Renal cortex interstitium (tissue), 11 donors: Measurements from ENCODE around the gene HMGXB3. TPM values are rescaled to one million over a fixed set of nuclear protein-coding genes. Genes with fewer than 3 reads are reported as not detected.
"Not testable (repeated sequence)": the region's sequence is repeated elsewhere in the genome, so short reads cannot be mapped to it uniquely, and the experiment has no call there.

Experiments used
- DNase-seq, 11 donors: peaks; one replicate each; pipeline ENCODE4 v3.0.0-alpha.2; 2013; ENCODE audit warnings: low read depth in 9 of 11, low spot score in 4 of 11; ENCODE audit errors: extremely low read depth in 1 of 11
- polyA plus RNA-seq, 3 donors: library from polyadenylated mRNA; unstranded; fragments of 120-200 nt; gene quantifications; one replicate each; pipeline ENCODE4 v1.2.1, GENCODE V29; 2013; ENCODE audit not compliant: insufficient read length in 3 of 3

HMGXB3 gene
- polyA plus RNA-seq, 3 donors = 32.5 to 47.9 (median 40.2) TPM

DNA sequence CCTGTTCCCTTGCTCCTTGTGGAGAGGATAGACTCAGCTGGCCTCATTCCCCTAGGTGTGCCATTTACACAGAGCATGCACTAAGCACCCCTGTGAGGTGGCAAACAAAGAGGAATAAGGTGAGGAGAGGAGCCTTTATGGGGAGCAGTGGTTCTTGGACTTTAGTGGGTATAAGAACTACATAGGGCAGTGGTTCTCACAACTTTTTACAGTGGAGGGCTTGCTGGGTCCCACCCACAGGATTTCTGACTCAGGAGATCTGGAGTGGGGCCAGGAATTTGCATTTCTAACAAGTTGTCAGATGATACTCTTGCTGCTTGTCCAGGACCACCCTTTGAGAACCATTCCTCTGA, 43.8 kb downstream of the HMGXB3 start:
- no peak for DNase-seq

DNA sequence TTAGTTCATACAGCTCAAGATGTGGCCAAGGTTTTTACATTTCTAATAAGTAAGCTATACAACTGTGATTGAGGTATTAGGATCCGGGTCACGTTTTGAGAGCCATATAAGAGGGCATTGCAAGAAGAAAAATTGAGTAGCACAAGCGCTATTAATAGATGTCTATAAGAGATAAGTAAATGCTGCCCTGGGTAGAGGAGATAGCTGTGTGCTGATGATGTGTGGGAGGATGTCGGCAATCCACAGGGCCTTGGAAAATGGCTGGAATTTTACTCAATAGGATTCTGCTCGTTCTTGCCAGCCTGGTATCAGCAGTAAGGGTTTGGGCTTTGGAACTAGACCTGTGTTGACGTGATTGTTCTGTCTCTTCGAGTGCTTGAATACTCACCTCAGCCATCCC, 44.2 kb downstream of the HMGXB3 start:
- no peak for DNase-seq

DNA sequence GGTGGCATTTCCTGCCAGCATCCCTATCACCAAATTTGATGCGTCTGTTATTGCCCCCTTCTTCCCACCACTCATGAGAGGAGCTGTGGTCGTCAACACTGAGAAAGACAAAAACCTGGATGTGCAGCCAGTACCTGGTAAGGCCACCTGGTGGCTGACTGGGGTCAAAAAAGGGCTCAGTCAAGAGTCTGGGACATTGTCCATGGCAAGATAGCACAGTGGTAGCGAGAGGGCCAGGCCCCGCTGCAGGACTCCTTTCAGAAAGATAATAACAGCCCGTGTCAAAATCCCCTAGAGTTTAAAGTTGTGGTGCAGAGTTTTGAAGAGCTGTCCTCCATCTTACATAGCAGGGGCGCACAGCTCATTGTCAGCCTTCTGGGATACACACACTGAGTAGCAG, 45.0 kb downstream of the HMGXB3 start:
- DNase-seq = no peak

DNA sequence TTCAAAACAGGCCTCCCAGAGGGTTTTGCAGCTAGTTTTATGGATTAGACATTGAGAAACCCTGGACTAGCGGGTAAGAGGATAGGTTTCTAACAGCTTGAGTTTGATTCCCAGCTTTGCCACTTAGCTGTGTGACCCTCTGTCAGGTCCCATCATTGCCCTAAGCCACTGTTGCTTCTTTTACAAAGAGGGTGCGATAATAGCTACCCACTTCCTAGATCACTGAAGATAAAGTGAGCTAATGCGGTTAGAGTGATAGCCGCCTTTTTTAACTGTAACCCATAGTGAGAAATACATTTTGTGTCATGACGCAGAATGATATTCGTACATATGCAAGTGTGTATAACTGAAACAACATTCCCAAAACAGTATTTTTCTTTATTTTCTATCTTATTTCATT, 45.5 kb downstream of the HMGXB3 start:
- no peak for DNase-seq

DNA sequence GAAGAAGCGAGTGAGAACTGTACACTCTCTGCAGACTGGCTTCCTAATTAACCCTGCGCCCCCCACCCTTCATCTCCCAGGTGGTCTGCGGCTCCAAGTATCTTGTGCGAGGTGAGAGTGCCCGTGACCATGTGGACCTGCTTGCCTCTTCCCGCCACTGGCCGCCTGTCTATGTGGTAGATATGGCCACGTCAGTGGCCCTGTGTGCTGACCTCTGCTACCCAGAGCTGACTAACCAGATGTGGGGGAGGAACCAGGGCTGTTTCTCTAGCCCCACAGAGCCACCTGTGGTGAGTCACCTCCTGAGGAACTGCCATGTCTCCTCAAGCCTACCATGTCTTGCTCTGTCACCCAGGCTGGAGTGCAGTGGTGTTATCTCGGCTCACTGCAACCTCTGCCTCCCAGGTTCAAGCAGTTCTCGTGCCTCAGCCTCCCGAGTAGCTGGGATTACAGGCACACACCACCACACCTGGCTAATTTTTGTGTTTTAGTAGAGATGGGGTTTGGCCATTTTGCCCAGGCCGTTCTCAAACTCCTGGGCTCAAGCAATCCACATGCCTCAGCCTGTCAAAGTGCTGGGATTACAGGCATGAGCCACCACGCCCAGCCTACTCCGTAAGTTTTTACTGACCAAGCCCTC, 49.8 kb downstream of the HMGXB3 start:
- not testable (repeated sequence) for DNase-seq

DNA sequence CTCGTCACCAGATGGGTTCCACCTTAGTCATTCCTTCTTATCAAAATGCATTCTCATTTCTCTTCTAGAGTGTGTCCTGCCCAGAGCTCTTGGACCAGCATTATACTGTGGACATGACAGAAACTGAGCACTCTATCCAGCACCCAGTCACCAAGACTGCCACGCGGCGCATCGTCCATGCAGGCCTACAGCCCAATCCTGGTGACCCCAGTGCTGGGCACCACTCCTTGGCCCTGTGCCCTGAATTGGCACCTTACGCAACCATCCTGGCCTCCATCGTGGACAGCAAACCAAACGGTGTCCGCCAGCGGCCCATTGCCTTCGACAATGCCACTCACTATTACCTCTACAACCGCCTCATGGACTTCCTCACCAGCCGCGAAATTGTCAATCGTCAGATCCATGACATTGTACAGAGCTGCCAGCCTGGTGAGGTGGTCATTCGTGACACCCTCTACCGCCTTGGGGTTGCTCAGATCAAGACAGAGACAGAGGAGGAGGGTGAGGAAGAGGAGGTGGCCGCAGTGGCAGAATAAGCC, 51.2 kb downstream of the HMGXB3 start:
- no peak for DNase-seq

DNA sequence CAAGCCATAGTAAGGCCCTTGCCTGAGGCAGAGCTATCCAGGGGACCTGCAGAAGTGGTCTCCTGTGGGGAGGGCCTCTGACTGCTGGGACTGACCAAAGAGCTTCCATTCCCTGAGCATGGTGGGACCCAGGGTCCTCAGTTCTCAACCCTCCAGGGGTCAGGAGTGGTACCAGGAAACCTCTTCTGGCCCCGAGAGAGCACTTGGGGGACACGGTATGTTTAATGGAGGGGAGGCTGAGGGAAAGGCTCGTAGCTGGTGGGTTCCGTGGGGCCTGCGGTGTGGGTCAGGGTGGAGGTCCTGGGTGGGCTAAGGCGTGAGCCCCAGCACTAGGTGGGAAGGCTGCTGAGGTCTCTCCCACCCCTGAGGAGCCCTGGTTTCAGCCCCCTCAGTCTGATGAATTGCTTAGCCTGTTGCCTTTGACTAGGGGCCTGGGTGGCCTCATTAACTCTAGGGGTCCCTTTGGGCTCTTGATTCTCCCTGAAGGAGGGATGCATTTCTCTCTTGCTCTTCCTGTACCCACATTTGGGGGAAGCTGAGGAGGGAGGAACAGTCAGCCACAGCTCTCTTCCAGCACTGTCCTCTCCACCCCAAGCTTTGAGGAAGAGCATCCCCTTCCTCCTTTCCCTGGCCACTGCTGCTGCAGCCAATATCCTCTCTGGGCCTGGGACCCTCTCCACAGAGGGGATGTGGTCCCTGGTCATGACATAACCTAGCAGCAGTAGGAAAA, 51.9 kb downstream of the HMGXB3 start:
- DNase-seq = no peak

DNA sequence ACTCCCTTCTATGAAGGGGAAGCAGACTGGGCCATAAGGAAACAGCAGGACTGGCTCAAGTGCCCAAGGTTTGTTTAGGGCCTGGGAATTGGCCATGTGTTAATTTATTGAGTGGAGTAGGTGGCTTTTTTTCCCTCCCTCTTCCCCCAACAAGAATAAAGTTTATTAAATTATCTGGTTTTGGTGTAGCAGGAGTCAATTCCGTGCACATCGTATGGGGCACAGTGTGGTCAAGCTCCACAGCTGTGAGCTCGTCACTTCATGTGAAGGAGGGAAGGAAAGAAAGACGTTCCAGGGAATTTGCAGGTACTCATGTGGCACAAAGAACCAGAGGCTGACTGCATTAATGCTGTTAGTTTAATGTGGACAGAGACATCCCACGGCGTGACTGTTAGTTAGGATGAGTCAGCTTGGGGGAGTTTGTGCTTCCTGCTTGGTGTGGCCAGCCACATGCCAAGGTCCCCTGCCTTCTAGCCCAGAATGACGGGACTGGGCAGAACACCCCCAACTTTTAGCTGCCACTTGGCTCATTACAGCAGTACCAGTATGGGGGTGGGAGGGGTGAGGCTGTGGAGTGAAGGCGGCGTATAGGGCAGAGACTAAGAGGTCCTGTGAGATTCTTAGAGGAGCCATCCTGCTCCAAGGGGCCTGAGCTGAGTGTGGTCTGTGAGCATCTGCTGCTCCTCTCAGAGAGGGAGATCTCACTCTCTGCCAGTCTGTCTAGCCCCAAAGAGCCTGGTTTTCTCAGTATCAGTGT, 52.6 kb downstream of the HMGXB3 start:
- no peak for DNase-seq

DNA sequence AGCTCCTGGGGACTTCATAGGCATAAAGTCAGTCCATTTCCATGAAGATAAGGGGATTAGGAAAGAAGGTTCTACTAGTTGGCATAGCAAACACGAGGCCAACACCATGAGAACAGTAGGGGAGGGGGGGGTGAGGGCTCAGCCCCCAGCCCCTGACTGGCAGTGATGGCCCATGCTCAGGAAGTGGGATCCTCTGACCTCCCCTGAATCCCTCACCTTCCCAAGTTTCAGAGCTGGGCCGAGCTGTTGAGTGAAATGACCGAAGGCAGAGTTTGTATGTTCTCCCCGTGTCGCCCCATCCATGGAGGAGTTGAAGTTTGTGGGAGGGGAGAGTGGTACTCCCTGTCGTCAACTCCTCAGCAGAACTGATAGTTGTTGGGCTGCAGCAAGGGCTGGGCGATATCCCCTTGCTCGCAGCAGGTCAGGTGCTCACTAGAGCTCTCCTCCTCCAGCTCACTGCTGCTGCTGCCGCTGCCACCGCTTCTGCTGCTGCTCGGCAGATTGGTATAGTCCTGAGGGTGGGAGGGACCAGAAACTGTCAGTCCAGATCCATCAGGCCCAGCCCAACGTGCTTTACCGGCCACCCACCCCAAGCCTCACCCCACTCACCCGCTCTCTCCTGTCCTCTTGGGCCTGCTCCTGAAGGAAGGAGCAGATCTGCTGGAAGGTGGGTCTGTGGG, 53.3 kb downstream of the HMGXB3 start:
- DNase-seq = no peak

DNA sequence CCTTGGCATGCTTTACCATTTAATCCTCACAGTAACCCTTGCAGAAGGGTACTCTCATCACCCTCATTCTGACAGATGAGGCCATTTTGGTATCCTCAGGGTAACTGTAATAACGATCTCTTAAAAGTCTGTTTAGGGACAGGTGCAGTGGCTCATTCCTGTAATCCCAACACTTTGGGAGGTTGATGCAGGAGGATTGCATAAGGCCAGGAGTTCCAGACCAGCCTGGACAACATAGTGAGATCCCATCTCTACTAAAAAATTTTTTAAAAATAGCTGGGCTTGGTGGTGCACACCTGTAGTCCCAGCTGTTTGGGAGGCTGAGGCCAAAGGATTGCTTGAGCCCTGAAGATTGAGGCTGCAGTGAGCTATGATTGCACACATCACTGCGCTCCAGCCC, 54.0 kb downstream of the HMGXB3 start:
- no peak for DNase-seq

DNA sequence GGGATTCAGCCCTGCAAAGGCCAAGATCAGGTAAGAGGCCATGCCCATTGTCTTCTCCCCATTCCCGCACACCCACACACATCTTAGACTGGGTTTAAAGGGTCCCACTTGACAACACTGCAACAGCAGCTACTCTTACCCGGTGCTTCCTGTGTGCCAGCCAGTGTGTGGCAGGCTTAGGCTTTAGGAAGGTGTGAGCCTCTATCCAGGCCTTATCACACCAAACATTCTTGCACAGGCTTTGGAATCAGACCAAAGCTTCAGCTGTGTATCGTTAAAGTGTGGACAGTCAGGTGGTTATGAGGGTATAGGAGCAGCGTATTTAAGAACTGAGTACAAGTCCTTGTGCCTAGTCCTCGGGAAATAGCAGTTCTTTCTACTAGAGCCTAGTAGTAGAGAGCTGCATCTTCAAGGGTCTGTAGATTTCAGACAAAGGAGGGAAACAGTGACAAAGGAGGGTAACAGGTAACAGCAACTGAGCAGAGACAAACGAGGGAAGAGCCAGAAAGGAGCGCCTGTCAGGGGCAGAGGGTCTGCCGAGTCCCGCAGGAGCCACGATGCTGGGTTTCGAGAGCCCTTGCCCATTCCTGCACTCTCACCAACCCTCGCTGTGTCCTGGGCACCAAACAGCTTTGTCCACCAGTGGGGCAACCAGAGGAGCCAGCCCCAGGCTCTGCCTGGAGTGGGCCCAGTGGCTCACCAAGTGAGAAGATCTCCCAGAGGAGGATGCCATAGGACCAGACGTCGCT, 55.0 kb downstream of the HMGXB3 start:
- DNase-seq = no peak

DNA sequence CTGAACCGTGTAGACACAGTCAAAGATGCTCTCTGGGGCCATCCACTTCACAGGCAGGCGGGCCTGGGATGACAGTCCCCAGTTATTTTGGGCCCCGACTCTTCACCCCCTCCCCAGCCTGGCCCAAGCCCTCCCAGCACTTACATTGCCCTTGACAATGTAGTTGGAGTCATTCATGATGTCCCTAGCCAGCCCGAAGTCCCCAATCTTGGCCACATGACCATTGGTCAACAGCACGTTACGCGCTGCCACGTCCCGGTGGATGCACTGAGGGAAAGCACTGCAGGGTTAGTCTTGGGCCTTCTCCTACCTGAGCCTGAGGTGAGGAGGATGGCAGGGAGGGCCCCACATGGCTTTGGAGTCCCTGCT, 55.5 kb downstream of the HMGXB3 start:
- DNase-seq = no peak

DNA sequence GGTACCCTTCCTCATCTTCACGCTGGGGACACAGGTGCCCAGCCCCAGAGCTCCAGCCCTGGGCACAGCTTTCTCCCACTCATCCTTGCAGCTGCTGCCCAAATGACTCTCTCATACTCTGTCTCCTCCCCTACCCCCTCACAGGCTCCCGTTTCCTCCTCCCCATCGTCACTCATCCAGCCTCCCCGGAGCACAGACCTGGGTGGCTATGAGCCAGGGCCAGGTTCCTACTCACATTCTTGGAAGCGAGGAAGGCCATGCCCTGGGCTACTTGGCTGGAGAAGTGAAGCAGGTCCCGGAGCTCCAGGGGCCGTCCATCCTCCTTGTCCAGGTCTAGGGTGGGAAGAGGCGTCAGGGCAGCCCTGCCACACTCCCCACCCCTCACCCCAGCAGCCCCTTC, 56.5 kb downstream of the HMGXB3 start:
- DNase-seq = no peak

DNA sequence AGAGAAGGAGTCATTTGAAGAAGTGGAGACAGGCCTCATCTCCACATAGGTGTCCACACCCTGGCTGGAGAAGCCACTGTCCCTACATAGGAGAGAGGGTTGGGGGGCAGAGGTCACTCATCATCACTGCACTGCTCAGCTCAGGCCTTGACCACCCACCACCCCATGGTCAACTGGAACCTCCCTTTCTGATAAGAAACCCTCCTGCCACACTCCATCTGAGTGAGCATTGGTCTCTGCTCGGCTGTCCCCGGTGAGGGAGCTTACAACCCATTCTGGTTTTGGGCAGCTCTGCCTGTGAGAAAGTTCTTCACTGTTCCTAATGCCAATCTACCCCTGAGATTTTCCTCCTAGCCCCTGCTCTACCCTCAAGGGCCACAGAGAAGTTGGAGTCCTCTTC, 57.0 kb downstream of the HMGXB3 start:
- DNase-seq = no peak

DNA sequence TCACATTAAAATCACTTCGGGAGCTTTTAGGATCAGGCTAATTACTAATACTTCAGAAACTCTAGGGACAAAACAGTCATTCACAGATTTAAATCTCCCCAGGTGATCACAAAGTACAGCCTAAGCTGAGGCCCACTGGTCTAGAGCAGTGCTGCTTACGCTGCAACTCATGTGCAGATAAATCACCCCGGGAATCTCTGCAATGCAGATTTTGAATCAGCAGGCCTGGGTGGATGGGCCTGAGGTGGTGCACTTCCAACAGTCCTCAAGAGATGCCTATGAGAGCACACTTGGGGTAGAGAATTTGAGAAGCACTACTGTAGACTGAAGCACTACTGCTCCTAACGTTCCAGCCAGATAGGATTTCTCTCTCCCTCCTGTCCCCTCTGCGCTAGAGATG, 57.5 kb downstream of the HMGXB3 start:
- no peak for DNase-seq

DNA sequence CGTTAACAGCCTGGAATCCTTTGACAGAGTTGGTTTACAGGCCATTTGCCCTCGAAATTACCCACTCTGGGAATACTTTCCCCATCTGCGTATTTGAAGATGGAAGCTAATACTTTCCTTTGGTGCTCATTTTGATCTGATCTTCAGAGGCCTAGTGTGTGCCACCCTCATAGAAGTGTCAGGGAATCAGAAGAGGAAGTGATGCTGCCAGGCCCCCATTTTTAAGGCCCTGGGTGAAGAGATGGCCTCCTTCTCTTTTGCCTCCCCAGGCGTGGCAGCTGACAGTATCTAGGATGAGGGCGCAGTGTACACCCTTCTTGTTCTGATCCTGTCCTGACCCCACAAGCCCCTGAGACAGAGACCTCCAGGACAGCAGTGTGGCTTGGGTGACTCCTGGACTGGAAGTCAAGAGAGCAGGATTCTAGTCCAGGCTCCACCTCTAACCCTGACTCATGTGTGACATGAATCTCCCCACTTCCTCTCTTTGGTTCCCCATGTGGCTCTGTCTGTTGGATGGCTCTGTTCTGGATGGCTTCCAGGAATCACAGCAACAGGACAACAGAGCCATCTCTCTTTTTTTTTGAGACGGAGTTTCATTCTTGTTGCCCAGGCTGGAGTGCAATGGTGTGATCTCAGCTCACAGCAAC, 58.1 kb downstream of the HMGXB3 start:
- DNase-seq = no peak

DNA sequence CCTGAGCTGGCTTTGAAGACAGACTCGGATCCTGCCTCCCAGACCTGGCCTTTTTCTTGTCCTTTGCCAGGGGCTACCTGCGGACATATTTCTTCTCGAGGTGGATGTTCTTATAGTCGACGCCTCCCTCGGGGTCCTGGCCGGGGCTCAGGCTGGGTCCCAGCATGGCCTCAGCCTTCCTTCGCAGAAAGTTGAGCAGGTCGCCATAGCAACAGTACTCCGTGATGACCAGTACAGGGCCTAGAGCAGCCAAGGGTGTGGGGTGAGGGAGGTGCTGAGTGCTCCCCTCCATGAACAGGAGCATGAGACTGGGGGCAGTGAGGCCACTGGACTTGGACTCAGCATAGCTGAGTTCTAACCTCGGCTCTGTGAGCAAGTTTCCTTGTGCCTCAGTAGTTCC, 59.1 kb downstream of the HMGXB3 start:
- DNase-seq = no peak

DNA sequence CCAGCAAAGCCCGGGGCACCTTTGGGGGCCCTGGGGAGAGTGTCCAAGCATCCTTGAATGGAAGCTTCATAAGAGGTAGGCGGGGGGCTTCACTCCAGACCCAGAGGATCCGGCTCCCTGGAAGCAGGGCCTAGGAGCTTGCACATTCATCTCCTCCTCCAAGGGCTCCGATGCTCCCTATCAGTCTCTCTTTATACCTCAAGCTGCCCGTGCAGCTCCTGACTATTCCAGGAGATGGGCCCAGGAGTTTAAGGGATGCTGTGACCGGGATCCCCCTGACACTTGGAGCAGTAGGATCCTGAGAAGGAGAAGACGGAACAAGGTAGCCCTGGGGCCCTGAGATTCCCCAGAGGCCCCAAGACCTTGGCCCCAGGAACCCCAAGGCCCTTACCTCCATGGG, 59.9 kb downstream of the HMGXB3 start:
- DNase-seq = no peak
